CD4-positive, alpha-beta T cell (primary cell): ENCODE measurements around the gene PAPSS2. TPM values are rescaled to one million over a fixed set of nuclear protein-coding genes. Genes with fewer than 3 reads are reported as not detected.

Source experiments
- ATAC-seq: fragments of 200-7000 bp; cut with Tn5 transposase; one replicate; pipeline ENCODE4 v1.10.0; 2022; ENCODE audit warnings: mild to moderate bottlenecking; ENCODE audit not compliant: poor library complexity
- CTCF ChIA-PET: fragments of 350-600 bp; sonication (Branson Sonifier 250); formaldehyde crosslinking; loops from one replicate; lab custom pipeline; 2021; ENCODE audit warnings: antibody characterized with exemption, inconsistent platforms; lab: Charles Lee
- POLR2A ChIA-PET: fragments of 350-600 bp; sonication (Branson Sonifier 250); formaldehyde crosslinking; loops from one replicate; lab custom pipeline; 2021; ENCODE audit warnings: antibody characterized with exemption, inconsistent platforms; lab: Charles Lee
- DNase-seq, 14 experiments: peaks; one replicate each; pipeline ENCODE4 v3.0.0-alpha.2; 2013 to 2020; ENCODE audit warnings: mixed read lengths in 2 of 14
- H3K27ac ChIP-seq, 2 donors: one replicate each; pipeline versions ENCODE4 v1.5.1 to v1.7.0; 2013; ENCODE audit warnings: low read length in 2 of 2, low read depth in 1 of 2, mild to moderate bottlenecking in 1 of 2
- H3K27me3 ChIP-seq, 2 experiments: 1 replicate in 1 of 2; 2 replicates in 1 of 2; pipeline versions ENCODE4 v1.6.1 to v1.7.0; 2013; ENCODE audit warnings: low read length in 2 of 2, control low read depth in 1 of 2, mild to moderate bottlenecking in 1 of 2, moderate library complexity in 1 of 2; ENCODE audit not compliant: insufficient read depth in 2 of 2, control insufficient read depth in 1 of 2
- H3K36me3 ChIP-seq: one replicate; pipeline ENCODE4 v1.6.1; 2013; ENCODE audit warnings: low read length, control low read depth; ENCODE audit not compliant: insufficient read depth
- H3K4me1 ChIP-seq: one replicate; pipeline ENCODE4 v1.6.1; 2013; ENCODE audit warnings: low read length, control low read depth; ENCODE audit not compliant: insufficient read depth
- H3K4me3 ChIP-seq: one replicate; pipeline ENCODE4 v1.5.1; 2013; ENCODE audit warnings: mild to moderate bottlenecking, low read length, moderate library complexity
- H3K9me3 ChIP-seq, 2 experiments: 1 replicate in 1 of 2; 2 replicates in 1 of 2; pipeline versions ENCODE4 v1.6.1 to v1.7.0; 2013; ENCODE audit warnings: low read length in 2 of 2, mild to moderate bottlenecking in 2 of 2, control low read depth in 1 of 2, moderate library complexity in 1 of 2; ENCODE audit not compliant: control insufficient read depth in 1 of 2, insufficient read depth in 1 of 2
- H3K27ac Mint-ChIP-seq: one replicate; pipeline ENCODE4 v1.8.0; 2020; ENCODE audit warnings: mixed read lengths
- H3K27me3 Mint-ChIP-seq: one replicate; pipeline ENCODE4 v1.8.0; 2021; ENCODE audit warnings: mixed read lengths
- H3K36me3 Mint-ChIP-seq: one replicate; pipeline ENCODE4 v1.8.0; 2021; ENCODE audit warnings: low read depth, mixed read lengths
- H3K4me1 Mint-ChIP-seq: one replicate; pipeline ENCODE4 v1.8.0; 2021; ENCODE audit warnings: low read depth, mixed read lengths
- H3K4me3 Mint-ChIP-seq: one replicate; pipeline ENCODE4 v1.8.0; 2020; ENCODE audit warnings: mild to moderate bottlenecking, mixed read lengths
- H3K9me3 Mint-ChIP-seq: one replicate; pipeline ENCODE4 v1.8.0; 2020; ENCODE audit warnings: mixed read lengths
- intact Hi-C, 2 experiments: fragments of 100-400 bp; cut with DNase I in 1 of 2; cut with micrococcal nuclease in 1 of 2; formaldehyde crosslinking; loops; one replicate each; pipeline versions ENCODE4 v1.15.1 to v1.9.0; 2023 to 2025; cut with DNase I, micrococcal nuclease
- total RNA-seq, 174 experiments: library from RNA in 2 of 174; stranded (reverse) in 2 of 174; gene quantifications; one replicate each; pipeline ENCODE4 v1.2.3 and lab custom pipeline; 2021 to 2026
- TF ChIP-seq, protein P1 (sequence below): fragments of 200-600 bp; IDR thresholded peaks from one replicate; pipeline ENCODE4 v1.8.0; 2022; ENCODE audit warnings: antibody characterized with exemption, mild to moderate bottlenecking

Gene PAPSS2
- total RNA-seq, 2 experiments from 2014 or later: not detected

DNA sequence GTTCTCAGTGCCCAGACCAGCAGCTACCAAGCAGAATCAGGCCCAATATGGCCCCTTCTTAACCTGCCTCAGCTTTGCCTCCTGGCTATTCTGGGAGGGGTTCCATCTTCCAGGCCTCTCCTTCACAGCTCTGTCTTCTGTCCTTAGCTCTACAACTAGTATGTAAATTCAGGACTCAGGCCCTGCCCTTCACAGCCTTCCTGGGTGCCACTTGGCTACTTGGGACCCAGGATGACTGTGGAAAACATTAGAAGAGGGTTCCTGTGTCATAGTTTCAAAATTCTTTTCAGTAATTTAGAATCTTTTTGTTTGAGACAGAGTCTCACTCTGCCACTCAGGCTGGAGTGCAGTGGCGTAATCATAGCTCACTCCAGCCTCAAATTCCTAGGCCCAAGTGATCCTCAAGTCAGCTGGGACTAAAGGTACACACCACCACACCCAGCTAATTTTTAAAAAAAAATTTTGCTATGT is 33.2 kb upstream of the PAPSS2 start:
- Mint-ChIP-seq H3K4me3 (no peak overlapping the region), H3K27me3 (no peaks in the 10 kb centered on the region), H3K9me3 (no peaks in the 10 kb centered on the region), H3K27ac (no peak overlapping the region), H3K4me1 (no peaks in the 10 kb centered on the region), H3K36me3 (no peaks in the 10 kb centered on the region)
- ChIA-PET CTCF (no interaction called here), POLR2A (no interaction called here)
- no peak for DNase-seq
- H3K9me3 ChIP-seq: no peaks in the 10 kb centered on the region
- H3K4me1 ChIP-seq: no peaks in the 10 kb centered on the region
- no peaks in the 10 kb centered on the region for H3K36me3 ChIP-seq
- intact Hi-C loops: no loop called here
- H3K27me3 ChIP-seq: peaks cover 0 to 4% of the 10 kb centered on the region in 2 experiments
- no peak for ATAC-seq
- no peak overlapping the region for H3K4me3 ChIP-seq
- no peak overlapping the region for H3K27ac ChIP-seq
- TF ChIP-seq, protein P1, sequence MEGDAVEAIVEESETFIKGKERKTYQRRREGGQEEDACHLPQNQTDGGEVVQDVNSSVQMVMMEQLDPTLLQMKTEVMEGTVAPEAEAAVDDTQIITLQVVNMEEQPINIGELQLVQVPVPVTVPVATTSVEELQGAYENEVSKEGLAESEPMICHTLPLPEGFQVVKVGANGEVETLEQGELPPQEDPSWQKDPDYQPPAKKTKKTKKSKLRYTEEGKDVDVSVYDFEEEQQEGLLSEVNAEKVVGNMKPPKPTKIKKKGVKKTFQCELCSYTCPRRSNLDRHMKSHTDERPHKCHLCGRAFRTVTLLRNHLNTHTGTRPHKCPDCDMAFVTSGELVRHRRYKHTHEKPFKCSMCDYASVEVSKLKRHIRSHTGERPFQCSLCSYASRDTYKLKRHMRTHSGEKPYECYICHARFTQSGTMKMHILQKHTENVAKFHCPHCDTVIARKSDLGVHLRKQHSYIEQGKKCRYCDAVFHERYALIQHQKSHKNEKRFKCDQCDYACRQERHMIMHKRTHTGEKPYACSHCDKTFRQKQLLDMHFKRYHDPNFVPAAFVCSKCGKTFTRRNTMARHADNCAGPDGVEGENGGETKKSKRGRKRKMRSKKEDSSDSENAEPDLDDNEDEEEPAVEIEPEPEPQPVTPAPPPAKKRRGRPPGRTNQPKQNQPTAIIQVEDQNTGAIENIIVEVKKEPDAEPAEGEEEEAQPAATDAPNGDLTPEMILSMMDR: no peak

GRCh38 chr10:87630171-87630570 is 29.5 kb upstream of the PAPSS2 start:
- no peak overlapping the region for H3K27ac ChIP-seq
- no peaks in the 10 kb centered on the region for H3K9me3 Mint-ChIP-seq
- no peak overlapping the region for H3K4me3 ChIP-seq
- no peaks in the 10 kb centered on the region for H3K4me1 ChIP-seq
- intact Hi-C loops: no loop called here
- H3K36me3 Mint-ChIP-seq: no peaks in the 10 kb centered on the region
- POLR2A ChIA-PET: no interaction called here
- no peaks in the 10 kb centered on the region for H3K9me3 ChIP-seq
- DNase-seq: no peak
- no peaks in the 10 kb centered on the region for H3K4me1 Mint-ChIP-seq
- H3K36me3 ChIP-seq: no peaks in the 10 kb centered on the region
- H3K27ac Mint-ChIP-seq: no peak overlapping the region
- no peaks in the 10 kb centered on the region for H3K27me3 ChIP-seq
- ATAC-seq: no peak
- H3K27me3 Mint-ChIP-seq: no peaks in the 10 kb centered on the region
- CTCF ChIA-PET: interaction anchor here (1.1 kb wide), 1 partner anchor 8 kb away, joined by 3 read pairs; no protein-coding TSS in a partner anchor
- no peak overlapping the region for H3K4me3 Mint-ChIP-seq
- TF ChIP-seq, protein P1: no peak

DNA sequence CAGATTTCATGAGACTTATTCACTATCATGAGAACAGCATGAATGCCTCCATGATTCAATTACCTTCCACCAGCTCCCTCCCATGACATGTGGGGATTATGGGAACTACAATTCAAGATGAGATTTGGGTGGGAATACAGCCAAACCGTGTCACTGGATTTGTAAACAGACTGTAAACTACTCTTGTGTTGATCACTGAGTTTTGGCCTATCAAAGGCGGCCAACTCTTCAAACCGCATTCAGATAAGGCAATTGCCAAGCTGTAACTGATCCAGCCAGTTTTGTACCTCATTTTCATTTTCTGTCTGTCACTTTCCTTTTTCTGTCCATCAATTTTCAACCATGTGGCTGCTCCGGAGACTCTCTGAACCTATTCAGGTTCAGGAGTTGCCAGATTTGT is 27.2 kb upstream of the PAPSS2 start:
- no peaks in the 10 kb centered on the region for H3K27me3 ChIP-seq
- no peaks in the 10 kb centered on the region for H3K9me3 ChIP-seq
- H3K27ac ChIP-seq: no peak overlapping the region
- Mint-ChIP-seq H3K4me3 (no peak overlapping the region), H3K4me1 (no peaks in the 10 kb centered on the region), H3K27me3 (no peaks in the 10 kb centered on the region), H3K27ac (no peak overlapping the region), H3K9me3 (no peaks in the 10 kb centered on the region), H3K36me3 (no peaks in the 10 kb centered on the region)
- H3K36me3 ChIP-seq: no peaks in the 10 kb centered on the region
- no peaks in the 10 kb centered on the region for H3K4me1 ChIP-seq
- no peak overlapping the region for H3K4me3 ChIP-seq
- ChIA-PET POLR2A (no interaction called here), CTCF (no interaction called here)
- intact Hi-C loops: no loop called here
- TF ChIP-seq, protein P1: no peak
- DNase-seq (no peak), ATAC-seq (no peak)
